HFF-Myc (cell line): ENCODE data around the gene KMT5C.

Experiments used
- DNase-seq: peaks from one replicate; pipeline ENCODE4 v3.0.0-alpha.2; 2011; ENCODE audit warnings: low read depth; ENCODE audit errors: extremely low read depth
- H3K4me3 ChIP-seq: replicated peaks from 2 replicates; pipeline ENCODE4 v1.5.1; 2011; ENCODE audit warnings: low read depth, mild to moderate bottlenecking, control low read depth, low read length
- TF ChIP-seq, protein P1 (sequence below): IDR thresholded peaks from 2 replicates; pipeline ENCODE4 v1.5.1; 2012; ENCODE audit warnings: mild to moderate bottlenecking, low read depth, low read length, control low read depth; ENCODE audit errors: missing control alignments

The KMT5C gene

DNA sequence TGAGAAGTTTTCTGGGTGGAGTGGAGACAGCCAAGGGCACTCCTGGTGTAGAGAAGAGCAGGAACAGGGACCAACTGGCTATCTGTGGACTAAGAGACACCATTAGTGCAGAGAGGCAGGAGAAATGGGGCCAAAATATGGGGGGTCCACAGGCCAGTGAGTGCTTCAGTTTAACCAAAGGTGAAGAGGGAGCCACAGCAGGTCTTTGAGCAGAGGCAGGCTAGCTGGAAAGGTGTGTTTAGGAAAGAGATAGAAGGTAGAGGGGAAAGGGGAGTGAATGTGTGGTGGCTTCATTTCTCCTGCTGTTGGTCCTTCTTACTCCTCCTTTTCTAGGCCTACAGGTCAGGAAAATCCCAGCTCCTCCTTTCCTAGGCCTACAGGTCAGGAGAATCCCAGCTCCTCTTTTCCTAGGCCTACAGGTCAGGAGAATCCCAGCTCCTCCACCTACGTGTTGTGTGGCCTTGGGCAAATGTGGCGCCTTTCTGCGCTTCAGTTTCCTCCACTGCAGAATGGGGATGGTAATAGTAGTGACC is 42.9 kb downstream of the KMT5C start:
- no peak overlapping the region; the same call in 1 of the 2 replicates for H3K4me3 ChIP-seq
- TF ChIP-seq, protein P1, sequence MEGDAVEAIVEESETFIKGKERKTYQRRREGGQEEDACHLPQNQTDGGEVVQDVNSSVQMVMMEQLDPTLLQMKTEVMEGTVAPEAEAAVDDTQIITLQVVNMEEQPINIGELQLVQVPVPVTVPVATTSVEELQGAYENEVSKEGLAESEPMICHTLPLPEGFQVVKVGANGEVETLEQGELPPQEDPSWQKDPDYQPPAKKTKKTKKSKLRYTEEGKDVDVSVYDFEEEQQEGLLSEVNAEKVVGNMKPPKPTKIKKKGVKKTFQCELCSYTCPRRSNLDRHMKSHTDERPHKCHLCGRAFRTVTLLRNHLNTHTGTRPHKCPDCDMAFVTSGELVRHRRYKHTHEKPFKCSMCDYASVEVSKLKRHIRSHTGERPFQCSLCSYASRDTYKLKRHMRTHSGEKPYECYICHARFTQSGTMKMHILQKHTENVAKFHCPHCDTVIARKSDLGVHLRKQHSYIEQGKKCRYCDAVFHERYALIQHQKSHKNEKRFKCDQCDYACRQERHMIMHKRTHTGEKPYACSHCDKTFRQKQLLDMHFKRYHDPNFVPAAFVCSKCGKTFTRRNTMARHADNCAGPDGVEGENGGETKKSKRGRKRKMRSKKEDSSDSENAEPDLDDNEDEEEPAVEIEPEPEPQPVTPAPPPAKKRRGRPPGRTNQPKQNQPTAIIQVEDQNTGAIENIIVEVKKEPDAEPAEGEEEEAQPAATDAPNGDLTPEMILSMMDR: no peak
- DNase-seq: no peak

DNA sequence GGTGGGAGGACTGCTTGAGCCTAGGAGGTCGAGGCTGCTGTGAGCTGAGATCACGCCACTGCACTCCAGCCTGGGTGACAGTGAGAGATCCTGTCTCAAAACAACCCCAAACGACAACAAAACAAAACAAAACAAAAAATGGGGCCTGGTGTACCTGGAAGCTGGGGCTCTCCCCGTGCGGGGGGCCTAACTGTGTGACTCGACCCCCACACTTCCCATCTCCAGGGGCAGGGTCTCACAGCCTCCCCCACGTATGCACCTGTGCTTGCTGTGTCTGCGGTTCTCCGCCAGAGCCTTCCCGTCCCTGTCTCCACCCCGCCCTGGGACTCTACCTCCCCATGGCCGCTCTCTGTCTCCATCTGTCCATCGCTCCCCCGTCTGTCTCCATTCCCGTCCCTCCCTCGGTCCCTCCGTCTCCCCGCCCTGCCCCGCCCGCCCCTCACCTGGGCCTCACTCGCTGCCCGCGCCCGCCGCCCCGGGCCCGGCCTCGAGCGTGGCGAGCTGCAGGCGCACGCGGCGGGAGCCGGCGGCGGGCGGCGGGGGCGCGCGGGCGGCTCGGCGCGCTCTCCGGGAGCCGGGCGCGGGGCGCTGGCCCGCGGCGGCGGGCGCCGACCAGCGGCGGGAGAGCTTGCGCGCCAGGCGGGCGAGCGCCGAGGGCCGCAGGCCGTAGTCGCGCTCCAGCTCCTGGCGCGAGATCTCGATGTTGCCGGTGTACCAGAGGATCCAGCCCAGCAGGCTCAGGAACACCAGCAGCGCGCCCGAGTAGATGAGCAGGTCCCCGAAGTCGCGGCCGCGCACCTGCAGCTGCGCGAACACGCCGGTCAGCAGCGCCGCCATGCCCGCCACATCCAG is 43.8 kb downstream of the KMT5C start:
- H3K4me3 ChIP-seq: peak overlapping the region; percentile 96
- no peak for DNase-seq
- TF ChIP-seq, protein P1: no peak

DNA sequence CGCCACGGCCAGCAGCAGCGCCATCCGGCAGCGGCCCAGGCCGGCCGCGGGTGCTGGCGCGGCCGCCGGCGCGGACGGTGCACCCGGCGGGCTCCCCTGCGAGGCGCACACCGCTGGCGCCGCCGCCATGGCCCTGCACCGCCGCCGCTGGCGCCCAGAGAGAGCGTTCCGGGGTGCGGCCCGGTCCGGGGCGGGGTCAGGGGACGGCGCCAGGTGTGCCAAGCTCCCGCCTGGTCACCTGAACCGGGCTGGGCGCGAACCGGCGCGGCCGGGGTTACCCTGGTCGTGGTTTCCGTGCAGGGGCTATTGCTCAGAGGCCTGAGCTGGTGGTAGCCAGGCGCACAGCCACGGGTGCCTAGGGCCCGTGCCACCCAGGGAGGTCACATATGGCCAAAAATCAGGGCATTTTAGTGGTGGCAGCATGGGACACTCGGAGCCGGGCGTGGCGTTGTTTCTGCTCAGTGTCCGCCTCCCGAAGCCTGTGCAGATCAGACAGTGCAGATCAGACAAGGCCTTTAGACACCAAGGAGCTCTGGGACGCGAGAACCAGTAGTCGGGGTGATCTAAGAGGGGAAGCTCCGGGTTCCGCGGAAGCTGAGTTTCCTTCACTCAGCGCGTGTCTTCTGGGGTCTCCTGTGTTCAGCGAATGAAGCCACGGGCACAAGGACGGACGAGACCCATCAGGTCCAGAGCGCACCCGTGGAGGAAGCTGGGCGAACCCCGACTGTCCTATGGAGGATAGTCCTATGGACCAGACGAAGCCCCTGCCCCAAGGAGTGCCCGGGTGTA is 44.6 kb downstream of the KMT5C start, which contains the start of gene TMEM238:
TMEM238 (minus strand) TSS at position 162 of the 789 bp plus-strand sequence; CDS start at position 129, 33 bp downstream.
- TF ChIP-seq, protein P1: no peak
- no peak for DNase-seq
- H3K4me3 ChIP-seq: peak within 1 kb of the TSS; percentile 96

DNA sequence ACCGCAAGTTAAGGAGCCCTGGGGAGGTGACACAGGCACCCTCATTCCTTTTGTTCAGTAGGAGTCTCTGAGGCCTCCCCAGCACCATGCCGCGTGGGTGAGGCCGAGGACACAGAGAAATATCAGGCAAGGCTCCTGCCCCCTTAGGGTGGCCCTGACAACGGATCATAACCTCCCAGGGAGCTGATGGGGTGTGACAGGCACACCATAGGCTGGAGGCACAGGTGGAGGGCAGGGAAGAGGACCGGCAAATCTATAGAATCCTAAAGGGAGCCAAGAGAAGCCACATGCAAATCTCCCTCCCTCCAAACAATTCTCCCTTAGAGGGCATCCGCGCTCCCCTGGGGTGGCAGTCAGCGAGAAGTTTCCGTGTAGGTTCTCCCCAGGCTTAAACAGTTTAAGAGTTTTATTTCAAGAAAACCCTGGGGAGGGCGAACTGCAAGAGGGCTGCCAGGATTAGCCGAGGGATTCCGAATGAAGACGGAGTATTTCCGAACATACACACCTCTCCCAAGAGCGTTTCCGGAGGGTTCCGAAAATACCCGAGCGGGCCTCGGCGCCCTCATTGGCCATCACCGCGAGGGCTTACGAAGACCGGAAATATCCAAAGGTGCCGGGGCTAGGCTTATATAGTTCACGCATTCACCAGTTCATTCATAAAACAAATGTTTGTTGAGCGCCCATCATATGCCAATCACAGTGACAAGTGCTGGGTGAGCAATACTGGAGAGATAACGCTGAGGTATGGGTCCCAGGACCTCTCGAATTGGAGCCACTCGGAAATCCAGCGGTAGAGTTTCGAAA is 45.4 kb downstream of the KMT5C start:
- TF ChIP-seq, protein P1: no peak
- peak; percentile 90 for DNase-seq
- peak overlapping the region; percentile 96 for H3K4me3 ChIP-seq

DNA sequence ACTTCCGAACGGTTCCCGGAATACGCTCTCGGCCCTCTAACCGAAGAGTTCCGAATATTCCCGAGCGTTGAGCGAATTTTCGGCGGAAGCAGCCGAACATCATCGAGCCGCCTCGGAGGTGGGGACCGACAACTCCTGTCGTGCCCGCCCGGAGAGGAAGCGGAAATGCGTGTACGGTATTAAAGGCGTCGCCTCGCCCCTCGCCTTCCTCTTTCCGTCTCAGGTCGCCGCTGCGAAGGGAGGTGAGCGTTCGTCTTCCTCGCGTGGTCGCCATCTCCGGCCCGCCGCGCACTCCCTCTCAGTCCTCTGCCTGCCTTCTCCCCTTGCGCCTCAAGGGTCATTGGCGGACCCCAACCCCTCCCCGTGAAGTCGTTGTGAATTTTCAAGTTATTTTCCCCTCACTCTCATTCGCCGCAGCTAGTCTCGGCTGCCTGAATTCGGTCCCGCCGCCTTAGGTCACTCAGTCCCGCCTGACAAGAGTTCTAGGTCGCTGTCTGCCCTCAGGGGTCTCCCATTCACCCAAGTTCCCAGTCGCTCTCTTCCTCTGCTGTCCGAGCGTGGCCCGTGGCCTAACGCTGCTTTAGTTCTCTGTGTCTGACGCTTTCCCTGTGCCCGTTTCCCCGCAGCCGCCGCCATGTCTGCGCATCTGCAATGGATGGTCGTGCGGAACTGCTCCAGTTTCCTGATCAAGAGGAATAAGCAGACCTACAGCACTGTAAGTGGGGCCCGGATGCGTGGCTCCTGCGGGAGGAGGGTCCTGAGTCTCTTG is 46.2 kb downstream of the KMT5C start, which contains the start of gene RPL28:
RPL28 (plus strand) TSS at position 209 of the 769 bp plus-strand sequence; CDS start at position 635, 426 bp downstream.
- peak; percentile 93 for DNase-seq
- TF ChIP-seq, protein P1: no peak

More for the DNA sequence above, 46.2 kb downstream of the KMT5C start, which contains the start of gene RPL28:
- peak within 1 kb of the TSS; percentile 96 for H3K4me3 ChIP-seq
